ENCODE measurements around the gene CHMP2A. TPM values are rescaled to one million over a fixed set of nuclear protein-coding genes. Genes with fewer than 3 reads are reported as not detected.

Gene CHMP2A
- polyA plus RNA-seq, 1 of the 3 experiments (the other 2 are of a cell fraction), result 381 TPM

DNA sequence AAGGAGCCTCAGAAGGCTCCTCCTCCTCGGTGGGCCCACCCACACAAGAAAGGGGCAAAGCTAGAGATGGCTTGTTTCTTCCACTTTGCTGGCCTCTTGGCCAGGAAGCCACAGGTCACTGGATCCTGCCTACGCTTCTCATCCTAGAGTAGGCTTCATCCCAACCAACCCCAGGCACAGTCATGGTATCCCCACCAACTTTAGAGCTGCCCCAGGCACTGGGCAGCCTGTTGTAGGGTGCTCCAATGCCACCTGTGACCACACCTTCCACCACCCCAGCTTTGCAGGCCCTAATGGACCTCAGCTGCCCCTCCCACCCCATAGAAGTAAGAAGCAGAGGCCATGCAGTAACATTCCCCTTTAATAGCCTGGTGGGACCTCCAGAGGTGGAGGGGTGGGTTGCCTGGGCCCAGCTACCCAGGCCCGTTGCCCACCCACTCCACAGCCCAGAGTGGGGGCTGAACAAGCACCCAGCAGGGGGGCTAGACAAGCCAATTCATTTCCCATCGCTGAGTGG, 522 bp upstream of the CHMP2A start:
- no peak for TF ChIP-seq RFX5 (IDR thresholded peaks at IDR 0.05; ENCODE audit: low read length)
- Histone ChIP-seq H3K9ac (peak overlapping the region; percentile 63), H4K20me1 (ENCODE audit: insufficient read depth) (peaks cover 9% of the 10 kb centered on the region; the same call in 1 of the 2 replicates), H3K36me3 (replicated peaks in 1 of 2; ENCODE audit: control insufficient read depth in 1 of 2, insufficient read depth in 2 of 2, low read length in 1 of 2) (peaks cover 29 to 41% of the 10 kb centered on the region in 2 experiments), H3K9me2 (no peaks in the 10 kb centered on the region), H3K4me1 (ENCODE audit: control insufficient read depth in 1 of 2, insufficient read depth in 2 of 2, low read depth in 1 of 2, low read length in 1 of 2) (peaks cover 24 to 48% of the 10 kb centered on the region in 2 experiments; a peak in 3 of 4 replicates), H3K27me3 (ENCODE audit: insufficient read depth) (no peaks in the 10 kb centered on the region), H3K27ac (ENCODE audit: low read depth in 2 of 2, low read length in 1 of 2) (peak overlapping the region; percentile 90 to 98), H3K79me2 (ENCODE audit: insufficient read depth) (peaks cover 45% of the 10 kb centered on the region), H3F3A (replicated peaks; ENCODE audit: insufficient read depth) (peaks cover 67% of the 10 kb centered on the region), H3K9me3 (no peaks in the 10 kb centered on the region), H2AFZ (ENCODE audit: low read depth) (no peak overlapping the region), H3K4me2 (peak overlapping the region; percentile 92), H3K4me3 (ENCODE audit: low read depth in 2 of 2, low read length in 1 of 2) (peak overlapping the region; percentile 49 to 90; a peak in 3 of 4 replicates)
- 36% methylated on average over 4 of the region's 4 CpGs for WGBS (ENCODE audit: low lambda C conversion rate)
- DNase-seq, result no peak
- ChIA-PET CTCF (interaction anchor here (1.1 to 9.1 kb wide), 5 partner anchors 10 to 41 kb away, joined by 3 to 81 read pairs (median 9); partner anchors contain the start of genes TRIM28 and ZBTB45), POLR2A (interaction anchor here (0.8 to 4.3 kb wide), 7 partner anchors 7 to 147 kb away, joined by 3 to 49 read pairs (median 9); partner anchors contain the start of genes TRIM28, ZBTB45 and ZNF584)

DNA sequence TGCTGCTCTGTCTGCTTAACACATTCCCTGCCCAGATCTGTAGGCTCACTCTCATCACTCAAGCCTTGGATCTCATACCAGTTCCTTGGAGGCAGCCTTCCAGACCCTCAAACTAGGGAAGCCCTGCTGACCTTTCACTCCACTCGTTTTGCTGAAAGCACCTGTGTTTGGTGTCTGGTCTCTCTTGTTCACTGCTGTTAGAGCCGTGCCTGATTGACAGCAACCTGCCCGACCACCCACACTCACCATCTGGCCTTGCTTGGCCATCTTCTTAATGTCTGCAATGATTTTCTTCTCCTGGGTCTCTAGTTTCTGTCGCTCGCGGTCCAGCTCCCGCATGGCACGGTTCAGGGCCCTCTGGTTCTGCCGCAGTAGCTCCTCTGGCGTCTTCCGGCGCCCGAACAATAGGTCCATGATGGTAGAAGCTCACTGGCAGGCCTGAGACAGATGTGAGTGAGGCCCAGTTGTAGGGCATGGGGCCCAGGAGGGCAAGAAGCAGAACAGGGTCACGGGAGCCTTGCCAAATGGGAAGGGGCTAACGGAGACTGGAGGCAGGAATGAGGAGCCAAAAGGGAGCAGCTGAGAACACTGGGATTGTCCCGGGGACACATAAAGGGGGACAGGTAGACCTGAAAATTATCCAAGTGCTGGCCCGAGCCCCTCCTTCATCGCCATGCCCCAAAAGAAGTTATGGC, 959 bp downstream of the CHMP2A start:
- Histone ChIP-seq H4K20me1 (ENCODE audit: insufficient read depth) (peaks cover 22% of the 10 kb centered on the region), H3K4me1 (ENCODE audit: control insufficient read depth in 1 of 2, insufficient read depth in 2 of 2, low read depth in 1 of 2, low read length in 1 of 2) (peaks cover 17 to 40% of the 10 kb centered on the region in 2 experiments; a peak in 3 of 4 replicates), H3K9ac (peak overlapping the region; percentile 76), H3F3A (replicated peaks; ENCODE audit: insufficient read depth) (peaks cover 67% of the 10 kb centered on the region), H3K9me3 (no peaks in the 10 kb centered on the region), H3K36me3 (replicated peaks in 1 of 2; ENCODE audit: control insufficient read depth in 1 of 2, insufficient read depth in 2 of 2, low read length in 1 of 2) (peaks cover 41 to 56% of the 10 kb centered on the region in 2 experiments), H3K4me3 (ENCODE audit: low read depth in 2 of 2, low read length in 1 of 2) (peak overlapping the region; percentile 75 to 90), H3K9me2 (no peaks in the 10 kb centered on the region), H3K4me2 (peak overlapping the region; percentile 92), H3K79me2 (ENCODE audit: insufficient read depth) (peaks cover 56% of the 10 kb centered on the region), H2AFZ (ENCODE audit: low read depth) (no peak overlapping the region), H3K27ac (ENCODE audit: low read depth in 2 of 2, low read length in 1 of 2) (peak overlapping the region; percentile 90 to 98), H3K27me3 (ENCODE audit: insufficient read depth) (no peaks in the 10 kb centered on the region)
- ChIA-PET POLR2A (interaction anchor here (1.1 to 4.3 kb wide), 6 partner anchors 9 to 191 kb away, joined by 6 to 49 read pairs (median 10); partner anchors contain the start of genes TRIM28, ZBTB45 and ZNF497), CTCF (interaction anchor here (1.5 to 9.1 kb wide), 5 partner anchors 9 to 48 kb away, joined by 3 to 81 read pairs (median 9); partner anchors contain the start of gene ZBTB45)
- TF ChIP-seq MXI1 (IDR thresholded peaks at IDR 0.05; ENCODE audit: low read depth, low read length) (no peak), GATA2 (CRISPR knock-in tag; IDR thresholded peaks at IDR 0.05) (no peak), MEF2A (IDR thresholded peaks at IDR 0.05; ENCODE audit: borderline replicate concordance, low read depth) (no peak), JUND (IDR thresholded peaks at IDR 0.05) (no peak), RCOR1 (IDR thresholded peaks at IDR 0.05; ENCODE audit: low read length) (no peak), SMC3 (IDR thresholded peaks at IDR 0.05; ENCODE audit: low read depth, low read length) (no peak), GABPA (IDR thresholded peaks at IDR 0.05; ENCODE audit: low read depth) (no peak), YY1 (IDR thresholded peaks at IDR 0.05; ENCODE audit: low read depth) (no peak), CHD2 (IDR thresholded peaks at IDR 0.05; ENCODE audit: low read length, partially characterized antibody) (no peak)
- TF ChIP-seq, protein P1, sequence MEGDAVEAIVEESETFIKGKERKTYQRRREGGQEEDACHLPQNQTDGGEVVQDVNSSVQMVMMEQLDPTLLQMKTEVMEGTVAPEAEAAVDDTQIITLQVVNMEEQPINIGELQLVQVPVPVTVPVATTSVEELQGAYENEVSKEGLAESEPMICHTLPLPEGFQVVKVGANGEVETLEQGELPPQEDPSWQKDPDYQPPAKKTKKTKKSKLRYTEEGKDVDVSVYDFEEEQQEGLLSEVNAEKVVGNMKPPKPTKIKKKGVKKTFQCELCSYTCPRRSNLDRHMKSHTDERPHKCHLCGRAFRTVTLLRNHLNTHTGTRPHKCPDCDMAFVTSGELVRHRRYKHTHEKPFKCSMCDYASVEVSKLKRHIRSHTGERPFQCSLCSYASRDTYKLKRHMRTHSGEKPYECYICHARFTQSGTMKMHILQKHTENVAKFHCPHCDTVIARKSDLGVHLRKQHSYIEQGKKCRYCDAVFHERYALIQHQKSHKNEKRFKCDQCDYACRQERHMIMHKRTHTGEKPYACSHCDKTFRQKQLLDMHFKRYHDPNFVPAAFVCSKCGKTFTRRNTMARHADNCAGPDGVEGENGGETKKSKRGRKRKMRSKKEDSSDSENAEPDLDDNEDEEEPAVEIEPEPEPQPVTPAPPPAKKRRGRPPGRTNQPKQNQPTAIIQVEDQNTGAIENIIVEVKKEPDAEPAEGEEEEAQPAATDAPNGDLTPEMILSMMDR (IDR thresholded peaks at IDR 0.05), result no peak
- TF ChIP-seq, protein P2, sequence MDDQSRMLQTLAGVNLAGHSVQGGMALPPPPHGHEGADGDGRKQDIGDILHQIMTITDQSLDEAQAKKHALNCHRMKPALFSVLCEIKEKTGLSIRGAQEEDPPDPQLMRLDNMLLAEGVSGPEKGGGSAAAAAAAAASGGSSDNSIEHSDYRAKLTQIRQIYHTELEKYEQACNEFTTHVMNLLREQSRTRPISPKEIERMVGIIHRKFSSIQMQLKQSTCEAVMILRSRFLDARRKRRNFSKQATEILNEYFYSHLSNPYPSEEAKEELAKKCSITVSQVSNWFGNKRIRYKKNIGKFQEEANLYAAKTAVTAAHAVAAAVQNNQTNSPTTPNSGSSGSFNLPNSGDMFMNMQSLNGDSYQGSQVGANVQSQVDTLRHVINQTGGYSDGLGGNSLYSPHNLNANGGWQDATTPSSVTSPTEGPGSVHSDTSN (IDR thresholded peaks at IDR 0.05), result no peak
- DNase-seq, result no peak
- 28% methylated on average over 18 of the region's 18 CpGs for WGBS (ENCODE audit: low lambda C conversion rate)

All from SK-N-SH (cell line).